Bone marrow (tissue), 2 donors: ENCODE data around the gene CEP57L1.
"Not testable (repeated sequence)": the region's sequence is repeated elsewhere in the genome, so short reads cannot be mapped to it uniquely, and the experiment has no call there.

Source experiments
- DNase-seq, 2 donors: peaks; one replicate each; lab custom pipeline; 2025; lab: John Stamatoyannopoulos, UW

CEP57L1 gene

GRCh38 chr6:109105681-109106080 is 10.4 kb downstream of the CEP57L1 start:
- DNase-seq, result no peak

- DNase-seq, result not testable (repeated sequence)
Measured at GRCh38 chr6:109109663-109110062, 14.4 kb downstream of the CEP57L1 start.

GRCh38 chr6:109112663-109113062 is 17.4 kb downstream of the CEP57L1 start:
- DNase-seq, result not testable (repeated sequence)

GRCh38 chr6:109117346-109118035 is 22.2 kb downstream of the CEP57L1 start:
- DNase-seq, result peak in 1 of 2 donors; percentile 40

GRCh38 chr6:109118337-109118736 is 23.0 kb downstream of the CEP57L1 start:
- no peak for DNase-seq

GRCh38 chr6:109118871-109119354 is 23.6 kb downstream of the CEP57L1 start:
- DNase-seq, result no peak

GRCh38 chr6:109121411-109121810 is 26.1 kb downstream of the CEP57L1 start:
- DNase-seq, result no peak

- DNase-seq, result no peak
Measured at GRCh38 chr6:109124219-109124618, 28.9 kb downstream of the CEP57L1 start.

- no peak for DNase-seq
Measured at GRCh38 chr6:109125504-109125903, 30.2 kb downstream of the CEP57L1 start.

- no peak for DNase-seq
Measured at GRCh38 chr6:109130065-109130464, 34.8 kb downstream of the CEP57L1 start.

- DNase-seq, result not testable (repeated sequence)
Measured at GRCh38 chr6:109135600-109135999, 40.3 kb downstream of the CEP57L1 start.

- not testable (repeated sequence) for DNase-seq
Measured at GRCh38 chr6:109136039-109136438, 40.7 kb downstream of the CEP57L1 start.

GRCh38 chr6:109136530-109136929 is 41.2 kb downstream of the CEP57L1 start:
- DNase-seq, result not testable (repeated sequence)

GRCh38 chr6:109139109-109139508 is 43.8 kb downstream of the CEP57L1 start:
- no peak for DNase-seq

GRCh38 chr6:109142067-109142466 is 46.8 kb downstream of the CEP57L1 start:
- DNase-seq, result not testable (repeated sequence)

- DNase-seq, result no peak
Measured at GRCh38 chr6:109143191-109143590, 47.9 kb downstream of the CEP57L1 start.

- not testable (repeated sequence) for DNase-seq
Measured at GRCh38 chr6:109148251-109148650, 52.9 kb downstream of the CEP57L1 start.

GRCh38 chr6:109148716-109149115 is 53.4 kb downstream of the CEP57L1 start:
- DNase-seq, result not testable (repeated sequence)

GRCh38 chr6:109153752-109154151 is 58.4 kb downstream of the CEP57L1 start:
- no peak for DNase-seq

GRCh38 chr6:109164331-109164730 is 69.0 kb downstream of the CEP57L1 start:
- no peak for DNase-seq

- no peak for DNase-seq
Measured at GRCh38 chr6:109165392-109165974, 70.2 kb downstream of the CEP57L1 start.

GRCh38 chr6:109166673-109167072 is 71.4 kb downstream of the CEP57L1 start:
- no peak for DNase-seq

GRCh38 chr6:109167562-109167961 is 72.3 kb downstream of the CEP57L1 start:
- DNase-seq, result no peak

- DNase-seq, result no peak
Measured at GRCh38 chr6:109170333-109170732, 75.0 kb downstream of the CEP57L1 start.
